GM12891 (cell line): ENCODE results near the gene NSUN2.

Source experiments
- PAX5 ChIP-seq: IDR thresholded peaks from 2 replicates; pipeline ENCODE4 v1.6.1; 2011; ENCODE audit warnings: low read length, moderate library complexity, mild to moderate bottlenecking; ENCODE audit not compliant: insufficient read depth, severe bottlenecking
- POLR2A ChIP-seq: IDR thresholded peaks from 2 replicates; pipeline ENCODE4 v1.6.1; 2011; ENCODE audit warnings: low read depth, low read length, control low read depth
- POLR2AphosphoS5 ChIP-seq: IDR thresholded peaks from 2 replicates; pipeline ENCODE4 v1.6.1; 2011; ENCODE audit warnings: low read depth, low read length, control low read depth
- POU2F2 ChIP-seq: IDR thresholded peaks from 2 replicates; pipeline ENCODE4 v1.6.1; 2011; ENCODE audit warnings: low read depth, mild to moderate bottlenecking, control low read depth, low read length, moderate library complexity
- TAF1 ChIP-seq: IDR thresholded peaks from 2 replicates; pipeline ENCODE4 v1.6.1; 2011; ENCODE audit warnings: low read depth, low read length, control low read depth

DNA sequence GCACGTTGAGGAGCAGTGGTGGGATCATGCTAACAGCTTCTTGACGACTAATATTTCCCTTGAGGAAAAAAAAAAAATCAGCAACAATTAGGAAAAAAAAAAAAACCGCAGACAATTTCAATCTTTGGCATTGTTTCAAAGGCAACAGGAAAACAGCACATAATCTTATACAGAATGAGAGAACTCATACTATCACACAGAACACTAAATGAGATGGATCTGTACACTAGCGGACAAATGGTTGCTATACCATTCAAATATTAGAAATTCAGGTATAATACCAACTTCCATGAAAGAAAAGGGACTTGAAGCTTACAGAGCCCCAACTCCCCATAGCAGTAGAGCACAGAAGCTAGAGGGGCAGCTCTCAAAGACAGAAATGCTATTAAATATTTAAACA lies 9.6 kb downstream of the NSUN2 start:
- TF ChIP-seq POLR2A = no peak
- TF ChIP-seq POLR2AphosphoS5 = no peak
- no peak for TF ChIP-seq TAF1
- TF ChIP-seq PAX5 = no peak
- no peak for TF ChIP-seq POU2F2
